ENCODE data around the gene SMG7. TPM values are rescaled to one million over a fixed set of nuclear protein-coding genes. Genes with fewer than 3 reads are reported as not detected.
"Not testable (repeated sequence)": the region's sequence is repeated elsewhere in the genome, so short reads cannot be mapped to it uniquely, and the experiment has no call there.

Gene SMG7
- total RNA-seq (ENCODE audit: unreplicated experiment) = 66.2 TPM
- long read RNA-seq, partial matches to known transcripts = 3 of 5 reads
- long read RNA-seq, other reads (novel, unspliced or antisense) = 2 of 5 reads

GRCh38 chr1:183472488-183473216 lies at the start of gene SMG7:
Gene SMG7 (plus strand): TSS chr1:183472499. CDS start chr1:183472621, 122 bp downstream.
- peaks cover 8% of the 10 kb centered on the region for H3K4me1 Mint-ChIP-seq (ENCODE audit: low read depth, unreplicated experiment)
- DNase-seq = peak; percentile 67
- H3K36me3 Mint-ChIP-seq (ENCODE audit: unreplicated experiment) = no peaks in the 10 kb centered on the region
- peaks cover 12% of the 10 kb centered on the region for H3K9me3 Mint-ChIP-seq (ENCODE audit: unreplicated experiment)
- peak within 1 kb of the TSS; percentile 93 for H3K4me3 Mint-ChIP-seq (ENCODE audit: unreplicated experiment)
- H3K27me3 Mint-ChIP-seq (ENCODE audit: unreplicated experiment) = peaks cover 7% of the 10 kb centered on the region
- peak within 1 kb of the TSS; percentile 99 for H3K27ac Mint-ChIP-seq (ENCODE audit: unreplicated experiment)
- TF ChIP-seq CTCF (IDR thresholded peaks at IDR 0.05; ENCODE audit: partially characterized antibody, unreplicated experiment) = no peak

- peaks cover under 1% of the 10 kb centered on the region for H3K27me3 Mint-ChIP-seq (ENCODE audit: unreplicated experiment)
- H3K36me3 Mint-ChIP-seq (ENCODE audit: unreplicated experiment) = peaks cover 9% of the 10 kb centered on the region
- peaks cover 2% of the 10 kb centered on the region for H3K9me3 Mint-ChIP-seq (ENCODE audit: unreplicated experiment)
- no peak overlapping the region for H3K4me3 Mint-ChIP-seq (ENCODE audit: unreplicated experiment)
- H3K4me1 Mint-ChIP-seq (ENCODE audit: low read depth, unreplicated experiment) = peaks cover 7% of the 10 kb centered on the region
- no peak for TF ChIP-seq CTCF (IDR thresholded peaks at IDR 0.05; ENCODE audit: partially characterized antibody, unreplicated experiment)
- H3K27ac Mint-ChIP-seq (ENCODE audit: unreplicated experiment) = no peak overlapping the region
- DNase-seq = no peak
Observed at GRCh38 chr1:183423541-183423940, 48.8 kb upstream of the SMG7 start.

GRCh38 chr1:183424691-183425090 lies 47.6 kb upstream of the SMG7 start:
- Mint-ChIP-seq H3K27ac (ENCODE audit: unreplicated experiment) (no peak overlapping the region), H3K36me3 (ENCODE audit: unreplicated experiment) (peaks cover 9% of the 10 kb centered on the region), H3K9me3 (ENCODE audit: unreplicated experiment) (peaks cover 1% of the 10 kb centered on the region), H3K4me1 (ENCODE audit: low read depth, unreplicated experiment) (peaks cover 2% of the 10 kb centered on the region), H3K4me3 (ENCODE audit: unreplicated experiment) (no peak overlapping the region), H3K27me3 (ENCODE audit: unreplicated experiment) (no peaks in the 10 kb centered on the region)
- no peak for DNase-seq
- no peak for TF ChIP-seq CTCF (IDR thresholded peaks at IDR 0.05; ENCODE audit: partially characterized antibody, unreplicated experiment)

GRCh38 chr1:183427591-183427990 lies 44.7 kb upstream of the SMG7 start:
- not testable (repeated sequence) for H3K4me1 Mint-ChIP-seq (ENCODE audit: low read depth, unreplicated experiment); H3K36me3 Mint-ChIP-seq (ENCODE audit: unreplicated experiment); DNase-seq; H3K4me3 Mint-ChIP-seq (ENCODE audit: unreplicated experiment); H3K9me3 Mint-ChIP-seq (ENCODE audit: unreplicated experiment); H3K27ac Mint-ChIP-seq (ENCODE audit: unreplicated experiment); H3K27me3 Mint-ChIP-seq (ENCODE audit: unreplicated experiment)

GRCh38 chr1:183431840-183432547 lies 40.3 kb upstream of the SMG7 start:
- DNase-seq = no peak
- Mint-ChIP-seq H3K27me3 (ENCODE audit: unreplicated experiment) (no peaks in the 10 kb centered on the region), H3K27ac (ENCODE audit: unreplicated experiment) (no peak overlapping the region), H3K4me3 (ENCODE audit: unreplicated experiment) (no peak overlapping the region), H3K36me3 (ENCODE audit: unreplicated experiment) (no peaks in the 10 kb centered on the region), H3K9me3 (ENCODE audit: unreplicated experiment) (peaks cover 1% of the 10 kb centered on the region), H3K4me1 (ENCODE audit: low read depth, unreplicated experiment) (no peaks in the 10 kb centered on the region)
- TF ChIP-seq CTCF (IDR thresholded peaks at IDR 0.05; ENCODE audit: partially characterized antibody, unreplicated experiment) = no peak
